Ramos (cell line): ENCODE results near the gene PEX5L.

Experiments used
- in situ Hi-C: fragments of 300-500 bp; cut with MboI; formaldehyde crosslinking; loops from one replicate; pipeline ENCODE4 v1.14.3; 2022; ENCODE audit warnings: low sequenced_read_pairs; ENCODE audit not compliant: unreplicated experiment

PEX5L gene

DNA sequence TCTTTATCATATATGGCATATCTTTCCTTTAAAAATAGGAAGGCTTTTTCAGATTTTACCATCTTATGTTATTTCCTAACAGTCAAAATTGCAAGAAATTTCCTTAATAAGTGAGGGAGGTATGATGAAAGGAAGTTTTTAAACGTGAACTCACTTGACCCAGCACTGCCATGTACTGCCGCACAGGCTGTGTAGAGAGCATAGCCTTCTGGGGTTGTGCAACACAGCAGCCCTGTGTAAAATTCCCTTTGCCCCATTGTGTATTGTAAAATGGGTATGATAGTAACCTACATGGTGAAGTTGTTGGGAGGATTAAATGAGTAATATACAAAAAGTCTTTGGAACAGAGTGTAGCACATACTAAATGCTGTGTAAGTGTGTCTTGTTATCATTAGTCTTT is 78.6 kb downstream of the PEX5L start:
- in situ Hi-C loops: no loop called here

DNA sequence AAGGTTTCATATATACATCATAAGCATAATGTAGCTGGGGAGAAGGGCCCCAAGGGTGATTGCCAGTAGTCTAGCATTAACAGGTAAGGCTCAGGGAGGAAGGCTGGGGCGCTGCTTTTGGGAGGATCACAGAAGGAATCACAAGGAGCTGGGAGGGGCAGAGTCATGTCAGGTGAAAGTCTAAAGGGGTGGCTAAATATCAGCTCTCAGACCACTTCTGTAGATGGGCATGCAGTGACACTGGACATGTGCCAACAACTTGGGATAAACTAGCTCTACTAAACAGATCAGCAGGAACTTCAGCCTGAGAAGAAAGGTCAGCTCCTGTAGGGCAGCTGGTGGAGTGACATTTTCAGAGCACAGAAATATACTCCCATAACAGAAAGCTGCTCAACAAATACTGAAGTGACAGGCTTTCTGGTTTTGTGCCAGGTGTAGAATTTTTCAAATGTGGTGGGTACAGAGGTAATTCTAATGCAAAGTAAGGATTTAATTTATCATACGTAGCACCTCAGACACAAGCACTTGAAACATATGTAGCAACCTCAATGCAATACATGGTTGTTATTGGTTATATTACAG is 79.4 kb downstream of the PEX5L start:
- in situ Hi-C loops: no loop called here

DNA sequence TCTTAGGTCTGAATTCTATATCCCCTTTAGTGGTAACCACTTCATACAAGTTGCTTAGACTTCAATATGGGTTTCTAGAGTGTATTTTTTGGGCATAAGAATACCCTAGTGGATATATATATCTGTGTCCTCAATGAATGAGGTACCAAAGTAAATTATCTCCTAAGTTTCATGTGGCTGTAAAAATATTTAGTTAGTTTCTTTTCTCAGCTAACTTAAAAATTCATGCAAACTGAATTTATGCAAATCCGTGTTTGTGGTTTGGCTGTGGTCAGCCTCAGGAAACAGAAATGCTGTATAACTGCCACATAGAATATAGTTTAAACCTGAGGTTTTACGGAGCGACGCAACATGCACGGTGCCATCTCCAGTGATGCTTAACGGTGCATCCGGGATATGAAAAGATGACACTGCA is 80.3 kb downstream of the PEX5L start:
- in situ Hi-C loops: no loop called here

DNA sequence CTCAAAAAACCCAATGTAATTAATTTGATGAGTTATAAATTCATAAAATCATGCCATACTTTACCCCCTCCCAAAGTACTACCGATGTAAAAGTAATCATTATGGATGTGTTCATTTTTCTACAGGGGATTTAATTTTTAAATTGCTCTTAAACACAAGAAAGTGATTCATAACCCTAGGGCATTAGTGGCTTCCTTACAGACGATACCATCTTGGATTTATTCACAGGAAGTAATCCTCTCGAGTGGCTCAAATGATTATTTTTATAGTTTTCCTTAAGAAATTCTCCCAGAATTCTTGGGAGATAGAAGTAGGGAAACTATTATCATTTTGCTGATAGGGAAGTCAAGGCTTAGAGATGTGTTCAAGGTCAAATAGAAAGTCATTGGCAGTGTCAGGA is 80.9 kb downstream of the PEX5L start:
- in situ Hi-C loops: no loop called here

DNA sequence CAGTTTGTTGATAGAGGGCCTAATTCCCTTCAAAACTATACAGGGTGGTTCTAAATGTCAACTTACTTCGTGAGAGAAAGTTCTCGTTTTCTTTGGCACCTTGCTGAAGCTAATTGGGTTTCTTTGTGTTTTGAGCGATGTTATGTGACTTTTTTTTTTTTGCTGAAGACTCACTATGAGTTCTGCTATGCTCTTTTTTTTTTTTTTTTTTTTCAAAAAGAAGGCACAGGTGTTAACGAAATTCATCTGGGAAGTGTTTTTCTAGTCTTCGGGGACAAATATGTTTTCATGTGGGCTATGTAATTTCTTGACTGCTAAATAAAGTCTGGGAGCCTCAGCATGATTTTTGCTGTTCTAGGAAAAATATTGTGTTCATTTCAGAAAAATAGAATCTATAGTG is 81.5 kb downstream of the PEX5L start:
- in situ Hi-C loops: no loop called here

DNA sequence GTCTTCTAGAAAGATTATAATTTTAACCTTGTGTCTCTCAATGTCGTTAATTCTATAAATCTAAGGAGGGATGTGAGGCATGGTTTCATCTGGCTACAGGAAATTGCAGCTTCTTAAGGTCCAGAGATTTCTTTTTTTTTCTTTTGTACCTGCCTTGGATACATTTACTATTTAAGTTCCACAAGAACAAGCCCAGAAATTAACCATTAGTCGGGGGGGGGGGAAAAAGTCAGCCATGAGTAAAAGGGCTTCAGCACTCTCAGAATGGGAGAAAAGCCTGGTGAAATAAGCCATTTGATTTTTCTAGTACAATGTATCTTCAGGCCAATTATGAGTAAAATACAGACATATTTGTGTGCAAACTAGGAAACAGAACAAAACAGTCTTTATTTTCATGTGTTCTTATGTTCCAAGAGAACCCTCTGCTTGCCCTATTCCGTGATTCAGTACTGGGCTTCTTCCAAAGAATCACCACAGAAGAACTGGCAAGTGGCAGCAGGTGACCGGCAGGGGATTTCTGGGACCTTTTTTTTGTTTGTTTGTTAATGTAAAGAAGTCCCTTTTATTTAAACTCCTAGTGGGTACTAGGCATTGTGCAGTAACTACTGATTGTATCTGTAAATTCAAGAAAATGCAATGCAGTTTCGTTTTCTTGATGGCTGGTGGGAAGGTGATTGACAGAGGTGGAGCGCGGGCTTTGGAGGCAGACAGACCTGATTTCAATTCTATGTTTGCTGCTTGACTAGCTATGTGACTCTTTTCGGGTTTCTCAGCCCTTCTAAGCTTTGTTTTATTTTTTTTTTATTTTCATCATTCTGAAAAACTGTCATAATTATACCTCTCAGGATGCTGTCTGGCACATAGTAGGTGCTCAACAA is 82.5 kb downstream of the PEX5L start:
- in situ Hi-C loops: no loop called here

DNA sequence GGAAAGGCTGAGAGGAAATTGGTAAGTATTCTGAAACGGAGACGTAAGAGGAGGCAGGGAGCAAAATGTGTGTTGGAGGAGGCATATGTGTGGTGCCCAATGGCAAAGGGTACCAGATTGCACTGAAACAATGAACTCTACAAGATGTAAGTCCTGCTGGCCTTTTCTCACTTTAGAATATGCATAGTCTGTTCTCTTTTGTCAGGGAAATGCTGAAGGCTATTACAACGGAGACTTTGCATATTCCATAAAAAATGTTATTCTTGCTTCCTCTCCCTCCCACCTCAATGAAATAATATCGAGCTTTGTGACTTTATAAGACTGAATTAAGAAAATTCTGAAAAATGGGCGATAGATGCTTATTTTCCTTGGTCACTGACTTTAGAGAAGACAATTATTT is 85.9 kb downstream of the PEX5L start:
- in situ Hi-C loops: no loop called here

DNA sequence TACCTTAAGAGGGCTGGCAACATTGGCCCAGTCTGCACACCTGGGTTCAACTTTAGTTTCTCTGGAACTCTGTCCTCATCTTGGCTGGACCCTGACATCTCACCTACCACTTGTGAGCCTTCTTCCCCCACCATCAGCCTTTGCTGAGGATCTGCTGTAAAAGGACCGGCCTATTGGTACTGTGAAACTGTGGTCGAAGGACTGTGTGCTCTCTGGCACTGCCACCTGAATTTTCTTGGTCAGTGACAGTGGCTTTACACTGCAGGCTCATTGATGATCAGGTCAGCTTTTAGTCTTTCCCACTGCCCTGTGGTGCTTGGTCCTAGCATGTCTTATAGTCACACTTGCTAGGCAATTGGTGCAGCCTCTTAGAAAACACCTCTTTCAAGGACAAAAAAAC is 86.9 kb downstream of the PEX5L start:
- in situ Hi-C loops: no loop called here

DNA sequence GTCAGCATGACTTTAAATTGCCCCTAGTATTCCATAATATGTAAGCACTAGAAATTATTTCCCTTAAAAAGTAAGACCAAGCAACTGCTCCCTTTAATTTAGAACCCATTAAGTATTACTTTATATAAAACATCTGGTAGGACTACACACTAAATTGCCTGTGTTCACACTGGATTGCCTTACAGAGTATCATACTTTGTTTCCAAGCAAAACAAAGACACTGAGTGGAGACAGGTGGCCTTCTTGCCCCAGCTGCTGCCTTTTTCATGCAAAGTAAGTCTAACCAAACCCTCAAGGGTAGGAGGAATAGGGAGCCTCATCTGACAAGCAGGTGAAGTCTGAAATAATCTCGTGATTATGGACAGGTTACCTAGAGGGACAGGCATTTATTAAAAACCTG is 87.3 kb downstream of the PEX5L start:
- in situ Hi-C loops: no loop called here

DNA sequence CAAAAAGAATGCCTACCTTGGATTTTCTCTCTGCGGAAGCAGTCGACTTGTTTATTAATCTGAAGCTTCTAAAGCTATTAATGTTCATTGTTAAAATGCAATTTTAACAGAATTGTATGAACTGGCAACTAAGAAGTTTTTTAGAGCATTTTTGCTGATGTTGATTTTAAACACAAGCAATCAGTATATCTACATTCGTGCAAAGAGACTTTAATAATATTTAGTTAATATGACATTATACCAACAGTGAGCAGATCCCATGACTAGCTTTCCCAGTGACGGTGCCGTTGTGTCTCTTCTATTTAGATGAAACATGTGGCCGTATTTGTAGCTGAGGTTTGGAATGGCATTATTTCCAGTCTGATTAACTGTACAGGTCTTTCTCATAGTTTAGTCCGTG is 88.0 kb downstream of the PEX5L start:
- in situ Hi-C loops: no loop called here

DNA sequence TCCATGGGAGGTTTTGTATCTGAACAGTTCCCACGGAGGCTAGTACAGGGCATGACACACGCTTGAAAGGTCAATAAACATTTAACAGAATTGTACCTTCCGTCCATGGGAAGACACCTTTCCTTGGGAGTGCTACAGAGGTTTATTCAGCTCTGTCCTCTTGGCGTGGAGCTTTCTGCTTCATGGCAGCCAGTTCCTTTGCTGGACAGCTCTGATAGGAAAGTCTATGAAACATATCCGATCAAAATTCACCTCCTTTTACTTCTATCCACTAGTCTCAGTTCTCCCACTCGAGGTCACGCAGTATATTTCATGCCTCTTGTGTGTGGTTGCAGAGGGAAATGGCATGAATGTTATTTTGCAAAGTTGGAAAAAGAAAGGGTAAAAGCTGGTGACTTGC is 91.2 kb downstream of the PEX5L start:
- in situ Hi-C loops: no loop called here

DNA sequence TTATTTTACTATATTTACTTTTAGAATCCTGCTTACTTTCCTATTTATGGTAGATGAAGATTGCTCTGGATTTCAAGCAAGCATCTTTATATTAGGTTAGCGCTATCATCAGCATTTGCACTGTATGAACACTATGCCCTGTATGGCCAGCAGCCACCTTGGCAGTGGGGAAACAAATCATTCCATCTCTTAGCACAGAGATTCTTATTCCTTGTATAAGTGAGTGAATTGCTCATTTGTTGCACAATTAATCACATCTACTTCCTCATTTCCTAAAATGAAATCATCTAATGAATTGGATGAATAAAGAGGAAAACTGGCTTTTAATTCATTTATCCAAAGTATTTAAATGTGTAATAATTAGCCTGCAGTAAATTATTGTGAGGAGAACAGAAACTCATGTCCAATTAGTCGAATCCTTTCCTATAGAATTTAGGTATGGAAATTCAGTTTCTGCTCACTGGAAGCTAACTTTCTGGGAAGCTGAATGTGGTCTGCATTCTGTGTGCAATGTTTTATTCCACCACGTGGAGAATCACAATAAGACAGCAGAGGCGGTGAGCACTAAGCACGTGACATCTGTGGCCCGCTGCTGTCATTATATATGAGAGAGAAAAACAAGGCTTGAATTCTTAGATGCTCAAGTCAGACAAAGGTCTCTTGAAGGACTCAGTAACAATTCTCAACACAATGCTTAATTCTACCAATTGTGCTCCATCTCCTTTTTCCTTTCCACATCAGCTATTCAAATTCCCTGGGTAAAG is 93.4 kb downstream of the PEX5L start:
- in situ Hi-C loops: no loop called here

DNA sequence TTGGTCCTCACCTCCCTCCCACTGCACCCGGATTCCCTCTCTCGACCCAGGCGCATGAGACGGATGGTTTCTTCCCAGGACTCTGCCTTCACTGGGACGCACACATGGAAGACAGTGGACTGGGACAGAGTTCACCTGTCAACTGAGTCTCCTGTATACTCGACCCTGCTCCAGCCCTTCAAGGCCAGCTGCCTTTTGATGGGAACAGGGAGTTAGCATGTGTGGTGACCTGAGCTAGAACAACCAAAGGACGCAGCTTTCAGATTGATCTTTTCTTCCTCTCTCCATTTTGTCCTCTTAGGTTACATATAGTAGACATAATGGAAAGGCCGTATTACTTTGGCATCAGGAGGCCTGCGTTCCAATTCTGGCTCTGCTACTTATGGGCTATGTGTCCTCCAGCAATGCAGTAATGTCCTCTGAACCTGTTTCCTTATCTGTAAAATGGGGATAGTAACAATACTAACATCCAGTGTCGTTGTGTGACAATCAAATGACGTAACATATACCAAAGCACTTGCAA is 94.1 kb downstream of the PEX5L start:
- in situ Hi-C loops: no loop called here

DNA sequence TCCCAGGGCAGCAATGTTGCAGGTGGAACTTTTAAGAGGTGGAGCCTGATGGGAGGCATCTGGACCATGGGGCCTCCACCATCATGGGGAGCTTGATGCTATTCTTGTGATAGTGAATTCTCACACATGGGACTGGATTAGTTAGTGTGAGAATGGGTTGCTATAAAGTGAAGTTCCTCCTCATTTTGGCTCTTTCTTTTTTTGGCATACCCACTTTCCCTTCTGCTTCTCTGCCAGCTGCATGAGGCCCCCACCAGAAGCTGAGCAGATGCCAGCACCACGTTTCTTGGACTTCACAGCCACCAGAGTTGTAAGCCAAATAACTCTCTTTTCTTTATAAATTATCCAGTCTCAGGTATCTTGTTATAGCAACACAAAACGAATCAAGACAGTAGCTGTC is 101.0 kb downstream of the PEX5L start:
- in situ Hi-C loops: no loop called here

DNA sequence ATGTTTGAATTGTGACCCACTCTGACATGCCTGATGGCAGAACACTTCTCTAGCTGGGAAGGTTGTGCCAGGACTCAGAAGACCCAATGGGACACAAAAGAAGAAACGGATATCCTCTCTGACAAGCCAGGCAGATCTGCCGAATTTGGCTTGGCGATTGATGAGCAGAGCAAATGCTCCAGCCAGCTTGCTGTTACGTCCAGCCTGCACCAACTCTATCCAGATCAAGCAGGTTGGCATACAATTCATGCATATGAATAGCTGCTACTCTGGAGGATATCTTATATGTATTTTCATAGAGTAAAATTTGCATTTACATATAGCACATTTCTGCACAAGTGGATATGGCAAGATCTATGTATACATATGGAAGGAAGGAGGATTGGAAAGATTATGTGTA is 102.8 kb downstream of the PEX5L start:
- in situ Hi-C loops: no loop called here

DNA sequence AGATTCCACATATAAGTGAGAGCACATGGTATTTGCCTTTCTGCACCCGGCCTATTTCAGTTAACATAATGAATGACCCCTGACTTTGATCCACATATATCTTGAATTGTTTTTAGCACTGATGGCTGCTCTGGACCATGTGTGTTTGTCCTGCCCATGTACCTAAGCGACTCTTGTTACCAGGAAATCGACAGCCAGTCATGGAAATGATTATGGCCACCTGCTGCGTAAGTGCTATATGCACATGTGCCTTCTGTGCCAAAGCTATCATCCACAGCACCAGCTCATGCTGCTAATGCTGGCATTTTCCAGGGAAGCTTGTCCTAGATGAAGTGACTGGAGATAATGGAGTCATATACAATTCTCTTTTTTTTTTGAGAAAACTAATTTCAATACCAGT is 103.7 kb downstream of the PEX5L start:
- in situ Hi-C loops: no loop called here

DNA sequence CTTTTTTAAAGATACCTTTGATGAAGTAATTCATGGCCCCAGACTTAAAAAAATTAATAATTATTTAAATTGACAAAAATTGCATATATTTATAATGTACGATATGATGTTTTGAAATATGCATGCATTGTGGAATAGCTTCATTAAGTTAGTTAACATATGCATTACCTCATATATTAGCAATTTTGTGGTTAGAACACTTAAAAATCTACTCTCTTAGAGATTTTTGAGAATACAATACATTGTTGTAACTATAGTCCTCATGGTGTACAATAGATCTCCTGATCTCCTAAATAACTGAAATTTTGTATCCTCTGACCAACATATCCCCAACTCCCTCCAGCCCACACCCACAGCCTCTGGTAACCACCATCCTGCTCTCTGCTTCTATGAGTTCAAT is 104.1 kb downstream of the PEX5L start:
- in situ Hi-C loops: no loop called here

DNA sequence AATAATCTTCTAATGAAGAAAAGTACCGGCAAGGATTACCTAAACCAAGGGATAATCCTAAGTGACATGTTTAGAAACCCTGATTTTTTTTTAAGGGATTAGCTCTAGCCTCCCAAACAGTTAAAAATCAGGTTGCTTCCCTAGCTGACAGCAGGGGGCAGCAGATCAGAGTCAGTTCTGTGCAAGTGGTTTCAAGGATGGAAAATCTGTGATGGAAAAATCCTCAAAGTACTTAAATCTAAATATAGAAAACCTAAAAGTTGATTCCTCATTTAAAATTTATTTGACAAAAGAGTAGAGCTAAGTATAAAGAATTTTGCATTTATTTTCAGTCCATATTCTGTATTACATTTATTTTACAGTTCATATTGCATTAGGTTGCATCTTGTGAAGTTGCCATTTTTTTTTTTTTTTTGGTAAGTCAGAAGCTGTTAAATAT is 107.6 kb downstream of the PEX5L start:
- in situ Hi-C loops: no loop called here

DNA sequence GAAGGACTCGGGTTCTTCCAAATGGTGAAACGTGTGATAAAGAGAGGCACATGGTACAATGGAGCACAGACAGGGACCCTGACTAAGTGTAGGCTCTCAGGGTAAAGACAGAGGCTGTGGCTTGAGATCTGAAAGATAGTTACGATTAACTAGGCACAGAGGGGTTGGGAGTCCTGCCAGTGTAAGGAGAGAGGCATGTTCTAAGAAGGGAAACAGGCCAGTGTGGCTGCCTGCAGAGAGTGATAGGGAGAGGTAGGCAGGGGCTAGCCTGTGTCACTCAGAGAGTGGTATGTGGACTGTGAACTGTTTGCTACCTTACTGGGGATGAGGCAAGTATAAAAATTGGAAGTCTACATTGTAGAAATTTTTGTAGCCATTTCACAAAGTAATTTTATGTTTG is 109.5 kb downstream of the PEX5L start:
- in situ Hi-C loops: no loop called here

DNA sequence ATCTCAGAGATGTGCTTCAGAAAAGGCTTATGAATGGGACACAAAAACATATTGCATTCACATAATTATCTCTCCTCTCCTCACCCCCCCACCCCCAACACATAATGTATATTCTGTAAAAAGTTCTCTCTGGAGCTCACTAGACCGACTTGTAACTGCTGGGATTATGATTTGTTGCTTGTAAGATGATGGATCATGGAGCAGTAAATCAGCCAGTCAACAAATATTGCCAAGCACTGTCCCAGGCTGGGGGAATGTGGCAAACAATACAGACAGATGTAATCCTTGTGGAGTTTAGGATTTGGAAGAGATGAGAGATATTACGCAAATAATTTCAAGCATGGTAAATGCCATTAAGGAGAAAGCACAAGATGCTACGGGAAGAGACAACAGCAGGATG is 114.8 kb downstream of the PEX5L start:
- in situ Hi-C loops: no loop called here

DNA sequence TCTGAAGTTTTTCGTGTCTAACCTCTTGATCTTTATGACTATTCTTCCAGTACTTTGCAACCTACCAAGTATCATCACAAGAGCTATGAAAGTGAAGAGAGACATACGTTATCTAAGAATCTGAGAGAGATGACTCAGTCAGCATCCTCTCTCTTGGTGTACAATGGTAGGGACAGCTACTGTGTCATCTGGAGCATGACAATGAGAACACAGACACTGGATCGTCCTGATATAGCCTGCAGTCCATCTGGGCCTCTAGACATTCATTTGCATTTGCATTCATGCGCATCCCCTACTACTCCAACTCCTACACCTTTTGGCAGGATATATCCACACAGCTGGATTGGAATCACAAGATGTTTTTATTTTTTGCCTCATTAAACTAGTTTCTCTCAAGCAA is 115.2 kb downstream of the PEX5L start:
- in situ Hi-C loops: no loop called here
